ENCODE data around the gene SEC14L2.
"Not testable (repeated sequence)": the region's sequence is repeated elsewhere in the genome, so short reads cannot be mapped to it uniquely, and the experiment has no call there.

Gene SEC14L2

DNA sequence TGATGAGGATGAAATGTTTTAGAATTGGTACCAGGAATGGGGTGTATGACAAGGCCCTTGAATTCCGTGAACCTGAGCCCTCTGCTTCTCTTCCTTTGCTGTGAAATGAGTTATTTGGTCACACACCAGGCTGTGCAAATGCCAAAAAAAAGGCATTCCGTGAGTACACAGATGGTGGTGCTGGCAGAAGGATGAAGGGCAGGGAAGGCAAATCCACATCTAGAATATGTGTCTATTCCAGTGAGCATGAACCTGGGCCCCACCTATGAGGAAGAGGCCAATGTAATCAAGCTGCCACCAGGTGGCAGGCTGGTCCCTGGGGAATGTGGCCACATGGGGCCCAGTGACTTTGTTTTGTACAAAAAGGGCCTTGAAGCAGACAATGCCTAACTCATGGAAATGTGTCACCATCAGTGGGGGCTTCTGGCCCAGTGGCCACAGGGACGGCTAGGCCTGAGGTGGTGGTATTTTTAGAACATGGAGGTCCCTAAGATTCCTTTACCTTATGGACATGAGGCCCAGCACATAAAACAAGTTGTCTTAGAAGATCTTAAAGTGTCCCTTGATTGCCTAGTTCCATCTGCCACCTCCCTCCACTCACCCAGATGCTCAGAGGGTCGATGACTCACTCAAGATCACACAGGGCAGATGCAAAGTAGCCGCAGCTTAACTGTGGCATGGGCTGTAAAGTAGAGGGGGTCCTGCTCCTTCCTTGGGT, 5.7 kb upstream of the SEC14L2 start:
- H3K4me3 ChIP-seq (ENCODE audit: low read length) = no peak overlapping the region
- TF ChIP-seq ZNF274 (IDR thresholded peaks at IDR 0.05; ENCODE audit: low read depth, low read length) = no peak

DNA sequence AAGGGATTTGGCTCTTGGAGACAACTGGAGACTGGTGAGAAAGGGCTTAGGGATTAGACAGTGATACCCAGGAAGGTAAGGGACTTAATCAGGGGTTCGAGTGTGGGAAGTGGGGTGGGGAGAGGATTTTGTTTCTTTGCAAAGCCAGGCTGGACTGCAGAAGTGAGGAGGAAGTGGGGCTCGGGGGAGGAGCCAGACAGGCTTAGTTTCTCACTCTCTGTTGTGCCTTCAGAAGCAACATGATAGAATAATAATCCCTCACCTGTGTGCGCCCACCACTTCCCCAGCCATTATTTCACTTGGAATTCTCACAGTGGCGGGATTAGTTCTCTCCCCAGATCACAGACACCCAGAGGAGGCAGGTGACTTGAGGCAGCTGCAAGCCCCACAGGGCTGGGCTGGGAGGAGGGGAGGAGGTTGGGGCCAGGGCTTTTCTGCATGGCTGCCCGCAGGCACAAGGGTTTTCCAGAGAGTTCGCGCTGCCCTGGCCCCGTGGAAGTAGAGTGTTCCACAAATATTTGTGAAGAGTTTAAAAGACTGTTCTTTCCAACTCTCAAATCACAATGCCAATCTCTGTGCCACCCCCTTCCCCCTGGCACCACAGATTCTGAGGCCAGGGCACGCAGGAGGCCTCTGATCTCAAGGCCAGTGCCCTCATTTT, 4.0 kb upstream of the SEC14L2 start:
- H3K4me3 ChIP-seq (ENCODE audit: low read length) = no peak overlapping the region
- no peak for TF ChIP-seq ZNF274 (IDR thresholded peaks at IDR 0.05; ENCODE audit: low read depth, low read length)

DNA sequence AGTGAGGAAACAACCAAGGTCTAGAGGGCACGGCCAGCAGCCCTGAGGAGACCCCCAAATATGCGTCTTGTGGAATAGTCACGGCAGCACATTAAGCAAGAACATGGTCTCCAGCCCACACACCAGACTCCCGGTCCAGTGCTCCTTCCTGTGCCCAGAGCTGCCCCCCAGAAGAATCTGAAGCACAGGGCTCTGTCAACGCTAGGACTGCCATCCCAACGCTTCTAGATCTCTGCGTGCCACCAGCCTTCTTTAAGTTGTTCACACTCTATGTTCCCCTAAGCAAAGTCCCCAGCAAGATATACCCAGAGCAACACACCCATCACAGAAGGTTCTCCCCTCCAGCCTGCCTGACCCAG, 3.5 kb upstream of the SEC14L2 start:
- H3K4me3 ChIP-seq (ENCODE audit: low read length) = no peak overlapping the region
- TF ChIP-seq ZNF274 (IDR thresholded peaks at IDR 0.05; ENCODE audit: low read depth, low read length) = no peak

DNA sequence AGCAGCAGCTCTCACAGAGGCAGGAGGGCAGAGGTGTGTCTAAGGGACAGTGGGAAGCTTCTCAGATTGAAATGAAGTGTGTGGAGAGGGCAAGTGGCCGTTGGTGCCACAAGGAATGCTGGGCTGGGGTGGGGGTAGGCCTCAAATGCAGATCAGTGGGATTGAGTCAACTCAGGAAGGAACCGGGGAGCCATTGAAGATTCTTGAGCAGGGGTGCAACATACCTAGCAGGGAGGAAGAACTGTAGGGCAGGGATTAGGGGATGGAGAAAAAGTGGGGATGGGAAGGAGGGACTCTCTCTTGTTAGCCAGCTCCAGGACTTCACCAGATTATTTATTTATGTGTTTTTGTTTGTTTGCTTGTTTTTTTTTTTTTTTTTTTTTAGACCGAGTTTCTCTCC, 2.9 kb upstream of the SEC14L2 start:
- H3K4me3 ChIP-seq (ENCODE audit: low read length) = no peak overlapping the region
- no peak for TF ChIP-seq ZNF274 (IDR thresholded peaks at IDR 0.05; ENCODE audit: low read depth, low read length)

DNA sequence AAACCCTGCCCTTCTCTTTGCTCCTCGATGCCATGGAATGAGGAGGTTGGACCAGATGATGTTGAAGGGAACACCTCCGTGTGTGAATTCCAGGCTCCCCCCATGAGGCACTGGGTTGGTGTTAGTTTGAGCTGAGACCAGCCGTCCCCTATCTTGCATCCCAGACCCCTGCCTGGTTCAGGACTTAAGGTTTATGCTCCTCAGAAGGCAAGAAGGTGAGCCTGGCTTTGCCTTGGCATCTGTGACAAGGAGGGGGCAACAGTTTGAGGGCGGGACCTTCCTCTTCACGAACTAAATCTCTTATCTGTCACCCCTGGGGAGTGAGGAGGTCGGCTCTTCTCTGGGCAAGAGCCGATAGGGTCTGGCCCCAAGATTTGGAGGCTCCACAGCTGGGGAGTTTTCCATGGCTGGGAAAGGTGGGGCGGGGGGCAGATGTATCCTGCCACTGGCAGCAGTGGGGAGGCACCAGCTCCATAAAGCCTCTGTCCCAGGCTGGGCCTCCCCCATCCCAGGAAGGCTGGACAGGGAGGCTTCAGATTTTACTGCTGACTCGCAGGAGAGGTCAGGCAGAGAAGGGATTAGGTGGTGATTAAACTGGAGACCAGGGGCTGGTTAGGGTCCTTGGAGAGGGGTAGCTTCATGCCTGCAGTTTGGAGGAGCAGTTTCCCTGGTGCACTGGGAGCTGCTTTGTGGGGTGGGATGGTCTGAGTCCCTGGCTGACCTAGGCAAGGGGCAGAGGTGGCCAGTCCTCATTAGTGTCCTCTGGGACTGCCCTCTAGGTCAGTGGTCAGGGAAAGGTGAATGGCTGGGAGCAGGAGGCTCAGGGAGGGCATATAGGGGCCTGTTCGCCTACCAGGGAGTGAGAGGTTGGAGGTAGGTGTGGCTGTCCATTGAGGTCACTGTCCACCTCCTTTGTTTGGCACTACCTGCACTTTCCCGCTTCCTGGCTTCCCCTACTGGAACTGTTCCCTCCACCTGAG, 1.1 kb downstream of the SEC14L2 start:
- TF ChIP-seq ZNF274 (IDR thresholded peaks at IDR 0.05; ENCODE audit: low read depth, low read length) = no peak
- H3K4me3 ChIP-seq (ENCODE audit: low read length) = no peak overlapping the region

DNA sequence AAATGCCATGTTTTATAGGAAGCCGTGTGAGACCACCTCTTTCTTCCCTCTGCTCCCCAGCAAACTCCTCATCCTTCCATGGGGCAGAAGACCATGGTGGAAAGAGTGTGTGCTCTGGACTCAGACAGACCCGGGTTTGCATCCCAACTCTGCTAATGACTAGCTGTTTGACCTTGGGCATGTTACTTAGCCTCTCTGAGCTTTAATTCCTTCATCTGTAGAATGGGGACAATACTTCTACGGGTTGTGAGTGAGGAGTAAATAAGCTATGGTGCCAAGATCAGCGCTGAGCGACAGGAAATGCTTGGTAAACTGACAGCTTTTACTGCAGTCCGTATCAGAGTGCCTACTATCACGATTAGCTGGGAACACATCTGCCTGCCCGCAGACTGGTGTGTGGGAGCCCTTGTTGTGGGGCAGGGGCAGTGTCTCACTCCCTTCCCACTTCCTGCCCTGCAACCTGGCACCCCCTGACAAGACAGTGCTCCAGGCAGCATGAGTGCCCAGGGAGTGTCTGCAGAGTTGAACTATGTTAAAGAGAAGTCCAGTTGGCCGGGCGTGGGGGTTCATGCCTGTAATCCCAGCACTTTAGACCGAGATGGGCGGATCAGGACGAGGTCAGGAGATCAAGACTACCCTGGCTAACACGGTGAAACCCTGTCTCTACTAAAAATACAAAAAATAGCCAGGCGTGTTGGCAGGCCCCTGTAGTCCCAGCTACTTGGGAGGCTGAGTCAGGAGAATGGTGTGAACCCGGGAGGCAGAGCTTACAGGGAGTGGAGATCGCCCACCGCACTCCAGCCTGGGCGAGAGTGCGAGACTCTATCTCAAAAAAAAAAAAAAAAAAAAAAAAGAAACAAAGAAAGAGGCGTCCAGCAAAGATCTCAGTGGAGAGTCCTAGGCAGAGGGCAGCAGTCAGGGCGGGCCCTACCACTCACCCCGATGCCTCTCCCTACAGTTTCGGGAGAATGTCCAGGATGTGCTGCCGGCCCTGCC, 2.2 kb downstream of the SEC14L2 start:
- no peak for TF ChIP-seq ZNF274 (IDR thresholded peaks at IDR 0.05; ENCODE audit: low read depth, low read length)
- no peak overlapping the region for H3K4me3 ChIP-seq (ENCODE audit: low read length)

DNA sequence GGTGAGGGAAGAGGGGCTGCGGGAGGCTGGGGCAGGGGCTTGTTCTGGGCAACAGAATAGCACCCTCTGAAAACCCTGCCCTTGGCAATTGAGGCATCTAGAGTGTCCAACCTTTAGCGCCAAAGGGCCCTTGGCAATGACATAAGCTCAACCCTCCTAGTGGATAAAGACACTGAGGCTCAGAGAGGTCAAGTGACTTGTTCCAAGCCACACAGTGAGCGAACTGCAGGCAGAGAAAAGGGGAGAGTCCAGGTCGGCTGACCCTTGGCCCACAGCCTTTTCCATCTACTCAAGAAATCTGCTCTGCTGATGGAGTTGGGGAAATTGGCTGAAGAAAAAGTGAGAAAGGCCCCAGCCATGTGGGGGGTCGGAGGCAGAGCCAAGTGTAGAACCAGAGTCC, 2.9 kb downstream of the SEC14L2 start:
- no peak for TF ChIP-seq ZNF274 (IDR thresholded peaks at IDR 0.05; ENCODE audit: low read depth, low read length)

DNA sequence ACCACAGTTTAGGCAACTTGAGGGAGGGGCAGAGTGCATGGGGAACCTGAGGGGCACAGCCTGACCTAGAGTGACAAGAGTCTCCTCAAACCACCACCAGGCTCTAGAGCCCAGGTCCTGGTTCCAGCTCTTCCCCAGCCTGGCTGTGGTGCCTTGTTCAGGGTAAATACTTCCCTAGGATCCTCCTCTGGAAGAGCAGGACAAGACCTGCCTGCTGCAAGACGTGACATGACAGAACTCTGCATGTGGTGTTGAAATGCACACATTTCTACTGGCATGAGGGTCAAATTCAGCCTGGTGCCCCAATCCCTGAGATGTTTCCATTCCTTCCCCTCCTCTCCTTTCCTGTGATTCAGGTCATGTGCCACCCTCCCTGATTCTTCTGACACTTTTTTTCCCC, 3.3 kb downstream of the SEC14L2 start:
- H3K4me3 ChIP-seq (ENCODE audit: low read length) = no peak overlapping the region
- TF ChIP-seq ZNF274 (IDR thresholded peaks at IDR 0.05; ENCODE audit: low read depth, low read length) = no peak

More for the DNA sequence above, 2.9 kb downstream of the SEC14L2 start:
- H3K4me3 ChIP-seq (ENCODE audit: low read length) = no peak overlapping the region

DNA sequence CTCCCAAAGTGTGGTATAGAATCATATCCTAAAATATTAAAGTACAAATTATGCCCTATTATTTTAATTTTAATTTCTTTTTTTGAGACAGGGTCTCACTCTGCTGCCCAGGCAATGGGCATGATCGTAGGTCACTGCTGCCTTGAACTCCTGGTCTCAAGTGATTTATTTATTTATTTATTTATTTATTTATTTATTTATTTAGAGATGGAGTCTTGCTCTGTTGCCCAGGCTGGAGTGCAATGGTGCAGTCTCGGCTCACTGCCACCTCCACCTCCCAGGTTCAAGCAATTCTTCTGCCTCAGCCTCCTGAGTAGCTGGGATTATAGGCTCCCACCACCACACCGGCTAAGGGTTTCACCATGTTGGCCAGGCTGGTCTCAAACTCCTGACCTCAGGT, 4.2 kb downstream of the SEC14L2 start:
- H3K4me3 ChIP-seq (ENCODE audit: low read length) = not testable (repeated sequence)

DNA sequence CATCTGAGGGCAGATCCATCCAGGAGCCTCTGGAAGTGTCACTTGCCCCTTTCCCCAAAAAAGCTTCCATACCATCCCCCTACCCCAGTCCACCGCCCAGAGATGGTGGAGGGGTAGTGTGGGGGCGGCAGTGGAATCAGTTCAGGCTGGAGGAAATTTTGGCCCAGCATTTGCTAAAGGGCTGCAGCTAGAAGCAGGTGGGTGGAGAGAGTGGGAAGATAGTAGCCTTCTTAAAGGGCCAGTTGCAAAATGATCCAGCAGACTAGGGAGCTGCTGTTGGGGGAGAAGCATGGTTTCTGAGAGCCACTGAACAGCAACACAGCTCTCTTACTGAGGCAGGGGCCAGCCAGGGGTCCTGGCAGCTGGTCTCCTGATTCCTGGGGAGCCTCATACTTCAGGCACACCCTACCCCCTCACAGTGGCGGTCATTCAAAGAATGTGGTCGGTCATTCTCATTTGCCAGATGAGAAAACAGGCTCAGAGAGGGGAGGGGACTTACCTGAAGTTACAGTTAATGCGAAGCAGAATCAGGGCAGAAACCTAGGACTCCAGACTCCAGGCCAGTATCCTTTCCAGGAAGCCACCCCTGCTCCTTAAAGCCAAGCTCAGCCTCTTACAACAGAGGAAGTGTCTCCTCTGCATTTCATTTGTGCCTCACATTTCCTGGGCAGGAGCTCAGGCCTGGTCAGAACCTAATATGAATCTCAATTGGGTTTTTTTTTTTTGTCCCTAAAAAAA, 5.4 kb downstream of the SEC14L2 start:
- H3K4me3 ChIP-seq (ENCODE audit: low read length) = no peak overlapping the region
- TF ChIP-seq ZNF274 (IDR thresholded peaks at IDR 0.05; ENCODE audit: low read depth, low read length) = no peak

DNA sequence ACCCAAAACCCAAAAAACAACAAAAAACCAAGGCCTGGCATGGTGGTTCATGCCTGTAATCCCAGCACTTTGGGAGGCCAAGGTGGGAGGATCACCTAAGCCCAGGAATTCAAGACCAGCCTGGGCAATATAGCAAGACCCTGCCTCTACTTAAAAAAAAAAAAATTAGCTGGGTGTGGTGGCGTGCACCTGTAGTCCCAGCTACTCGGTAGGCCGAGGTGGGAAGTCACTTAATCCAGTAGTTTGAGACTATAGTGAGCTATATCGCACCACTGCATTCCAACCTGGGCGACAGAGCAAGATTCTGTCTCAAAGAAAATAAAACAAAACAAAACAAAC, 5.9 kb downstream of the SEC14L2 start:
- H3K4me3 ChIP-seq (ENCODE audit: low read length) = not testable (repeated sequence)

DNA sequence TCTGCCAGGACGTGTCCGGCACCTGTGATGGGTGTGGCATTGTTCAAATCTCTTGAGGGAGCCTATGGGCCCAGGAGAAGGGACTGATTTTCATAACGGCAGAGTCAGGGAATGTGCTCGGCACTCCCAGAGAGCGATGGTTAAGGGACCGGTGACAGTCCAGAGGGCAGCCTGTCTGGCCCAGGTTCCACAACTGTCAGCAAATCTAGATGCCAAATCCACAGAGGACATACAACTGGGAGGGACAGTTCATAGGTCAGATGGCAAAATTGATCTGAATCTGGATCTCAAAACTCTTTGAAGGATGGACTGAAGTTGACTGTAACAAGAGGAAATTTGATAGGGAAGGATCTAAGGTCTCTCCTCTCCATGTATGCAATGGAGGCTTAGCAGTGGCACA, 7.5 kb downstream of the SEC14L2 start:
- no peak overlapping the region for H3K4me3 ChIP-seq (ENCODE audit: low read length)
- no peak for TF ChIP-seq ZNF274 (IDR thresholded peaks at IDR 0.05; ENCODE audit: low read depth, low read length)

DNA sequence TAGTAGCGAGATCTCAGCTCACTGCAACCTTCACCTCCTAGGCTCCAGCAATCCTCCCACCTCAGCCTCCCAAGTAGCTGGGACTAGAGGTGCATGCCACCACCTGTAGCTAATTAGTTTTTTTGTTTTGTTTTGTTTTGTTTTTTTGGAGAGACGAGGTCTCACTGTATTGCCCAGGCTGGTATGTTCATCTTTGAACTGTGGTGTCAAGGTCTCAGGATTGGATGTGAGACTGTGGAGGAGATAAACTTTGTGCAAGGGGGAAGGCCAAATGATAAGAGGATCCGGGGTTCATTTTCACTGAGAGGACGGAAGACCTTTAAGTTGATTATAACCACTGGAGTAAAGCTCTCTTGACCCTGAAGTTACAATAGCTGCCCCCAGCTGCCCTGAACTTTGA, 8.9 kb downstream of the SEC14L2 start:
- H3K4me3 ChIP-seq (ENCODE audit: low read length) = no peak overlapping the region
- TF ChIP-seq ZNF274 (IDR thresholded peaks at IDR 0.05; ENCODE audit: low read depth, low read length) = no peak
